ENCODE data around the gene ZNF12.
A peak's percentile ranks its signal among the peaks of the same experiment; 100 is the strongest.
"Not testable (repeated sequence)": the region's sequence is repeated elsewhere in the genome, so short reads cannot be mapped to it uniquely, and the experiment has no call there.

Gene ZNF12

DNA sequence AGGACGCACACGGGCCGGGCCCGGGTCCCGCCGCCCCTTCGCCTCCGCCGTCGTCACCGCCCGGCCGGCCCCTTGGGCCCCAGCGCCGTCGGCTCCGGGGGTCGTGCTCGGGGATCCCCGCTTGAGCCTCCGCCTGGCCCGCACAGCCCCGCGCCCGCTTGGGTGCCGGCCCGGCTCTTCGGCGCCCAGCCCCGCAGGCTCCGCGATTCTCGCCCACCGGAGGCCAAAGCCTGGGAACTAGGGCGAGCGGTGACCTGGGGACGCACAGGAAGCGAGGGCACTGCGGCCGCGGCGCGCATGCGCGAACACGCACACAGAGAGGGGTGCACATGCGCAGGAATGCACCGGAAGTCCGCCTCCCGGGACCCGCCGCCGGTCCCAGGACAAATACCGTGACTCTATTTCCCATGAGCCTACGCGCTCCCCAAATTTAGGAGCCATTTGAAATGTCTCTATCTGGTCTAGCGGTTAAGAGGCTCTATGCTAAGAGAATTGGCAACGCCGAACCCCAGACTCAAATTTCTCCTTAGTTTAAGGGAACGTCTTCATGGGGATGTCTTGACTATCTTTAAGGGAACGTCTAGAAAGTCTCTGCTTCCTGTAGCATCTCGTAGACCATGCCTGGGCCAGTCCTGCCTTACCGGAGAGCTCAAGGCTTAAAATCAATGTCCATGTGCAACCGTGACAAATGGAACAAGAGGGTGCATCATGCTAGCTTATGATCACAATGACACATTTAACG is at the start of gene ZNF12:
Gene ZNF12 (minus strand): TSS at position 282 of the 742 bp plus-strand sequence. CDS start 1,774 bp downstream, outside the sequence.
- peak within 1 kb of the TSS; percentile 69 to 98 (median 92) for H3K27ac ChIP-seq
- peak within 1 kb of the TSS; percentile 59 to 100 (median 91) for H3K4me3 ChIP-seq

DNA sequence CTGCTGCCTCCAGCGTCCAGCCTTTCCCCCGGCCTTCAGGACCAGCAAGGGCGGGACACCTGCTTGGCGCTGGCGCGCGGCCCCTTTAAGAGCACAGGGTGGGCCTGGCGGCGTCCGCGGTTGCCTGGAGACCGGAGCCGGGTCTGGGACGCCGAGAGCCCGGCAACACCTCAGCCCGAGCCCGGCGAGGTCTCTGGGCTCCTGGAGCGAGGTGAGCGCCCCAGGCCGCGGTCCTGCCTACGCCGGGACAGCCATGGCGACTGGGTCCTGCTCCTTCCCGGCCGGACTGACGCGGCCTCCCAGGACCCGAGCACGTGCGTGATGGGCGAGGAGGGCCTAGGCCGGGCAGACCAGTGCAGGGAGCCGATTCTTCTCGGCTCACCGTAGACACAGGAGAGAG is 47.2 kb upstream of the ZNF12 start, which contains the start of gene RSPH10B2:
Gene RSPH10B2 (plus strand): TSS at position 140 of the 400 bp plus-strand sequence. CDS start 3,575 bp downstream, outside the sequence.
- H3K4me3 ChIP-seq: not testable (repeated sequence)

DNA sequence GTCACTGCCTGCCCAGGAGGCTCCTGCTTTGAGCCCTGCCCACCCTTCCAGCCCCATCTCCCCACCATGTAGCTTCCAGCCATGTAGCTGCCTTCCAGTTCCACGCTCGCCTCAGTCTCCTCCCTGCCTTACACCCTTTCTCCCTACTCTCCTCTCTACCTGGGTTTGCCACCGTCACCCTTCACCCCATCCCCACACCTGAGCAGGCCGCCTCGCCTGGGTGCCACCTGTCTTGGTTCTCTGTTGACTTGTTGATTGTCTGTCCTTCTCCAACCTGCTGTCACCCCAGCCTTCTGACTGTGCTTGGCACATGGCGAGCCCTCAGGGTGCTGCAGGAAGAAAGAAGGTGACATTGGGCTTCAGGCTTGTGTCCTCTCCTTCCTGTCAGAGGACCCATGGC is 43.4 kb upstream of the ZNF12 start:
- not testable (repeated sequence) for H3K27ac ChIP-seq

More for the DNA sequence above, 47.2 kb upstream of the ZNF12 start, which contains the start of gene RSPH10B2:
- not testable (repeated sequence) for H3K27ac ChIP-seq

DNA sequence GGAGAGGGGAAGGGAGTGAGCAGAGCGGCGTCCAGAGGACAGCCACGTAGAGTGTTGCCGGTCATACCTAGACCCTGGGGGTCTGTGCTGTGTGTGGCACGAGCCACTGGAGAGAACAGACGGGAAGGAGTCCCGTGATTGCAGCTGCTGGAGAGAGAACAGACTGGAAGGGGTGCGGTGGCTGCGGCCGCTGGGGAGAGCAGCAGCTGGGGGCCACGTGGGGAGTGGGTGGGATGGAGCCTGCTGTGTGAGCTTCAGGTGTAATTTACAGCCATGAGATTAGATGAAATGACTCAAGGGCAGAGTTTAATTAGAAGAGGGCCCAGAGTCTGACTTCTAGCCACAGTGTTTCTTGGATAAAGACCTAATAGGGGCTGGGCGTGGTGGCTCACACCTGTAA is 42.6 kb upstream of the ZNF12 start:
- not testable (repeated sequence) for H3K4me3 ChIP-seq, H3K27ac ChIP-seq

More for the DNA sequence above, 43.4 kb upstream of the ZNF12 start:
- H3K4me3 ChIP-seq: not testable (repeated sequence)

DNA sequence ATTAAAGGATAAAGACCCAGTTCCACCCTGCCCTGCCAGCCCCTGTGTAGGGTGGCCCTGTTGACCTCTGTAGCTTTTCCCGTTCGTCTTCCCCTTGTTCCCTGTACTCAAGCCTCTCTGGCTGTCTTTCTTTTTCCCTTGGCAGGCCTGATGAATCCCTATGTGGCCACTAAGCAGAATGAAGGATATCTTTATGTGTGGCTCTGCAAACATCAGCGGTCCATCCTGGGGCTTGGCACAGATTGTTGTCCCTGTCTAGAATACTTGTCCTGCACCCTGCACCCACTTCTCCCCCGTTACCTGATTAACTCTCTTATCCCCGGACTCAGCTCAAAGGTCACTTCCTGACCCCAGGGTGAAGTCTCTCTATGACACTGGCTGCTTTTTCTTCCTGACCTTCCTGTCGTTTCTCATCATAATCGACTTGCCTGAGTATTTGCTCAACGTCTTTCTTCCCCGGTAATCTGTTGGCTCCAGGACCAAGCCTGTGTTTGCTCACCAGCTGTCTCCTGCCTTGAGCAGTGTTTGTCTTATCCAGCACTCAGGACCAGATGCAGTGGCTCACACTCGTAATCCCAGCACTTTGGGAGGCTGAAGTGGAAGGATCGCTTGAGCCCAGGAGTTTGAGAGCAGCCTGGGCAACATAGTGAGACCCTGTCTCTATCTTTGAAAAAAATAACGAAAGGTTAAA is 37.8 kb upstream of the ZNF12 start:
- H3K27ac ChIP-seq, H3K4me3 ChIP-seq: not testable (repeated sequence)

DNA sequence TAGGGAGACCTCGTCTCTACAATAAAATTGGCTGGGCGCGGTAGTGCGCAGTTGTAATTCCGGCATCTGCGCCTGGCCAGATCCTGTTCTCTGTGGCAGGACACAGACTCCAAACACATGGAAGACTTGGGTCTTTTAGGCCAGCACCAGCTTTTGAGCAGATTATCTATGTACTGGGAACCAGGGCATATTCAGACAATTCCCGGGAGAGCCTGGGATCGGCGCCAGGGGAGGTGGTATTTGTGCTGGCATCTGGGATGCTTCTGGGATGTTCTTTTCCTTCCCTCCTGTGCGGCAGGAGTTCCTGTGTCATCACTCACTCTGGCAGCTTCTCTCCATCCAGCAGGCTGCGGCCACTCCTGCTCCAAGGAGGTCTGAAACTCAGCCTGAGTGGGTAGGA is 31.7 kb upstream of the ZNF12 start:
- not testable (repeated sequence) for H3K4me3 ChIP-seq, H3K27ac ChIP-seq

DNA sequence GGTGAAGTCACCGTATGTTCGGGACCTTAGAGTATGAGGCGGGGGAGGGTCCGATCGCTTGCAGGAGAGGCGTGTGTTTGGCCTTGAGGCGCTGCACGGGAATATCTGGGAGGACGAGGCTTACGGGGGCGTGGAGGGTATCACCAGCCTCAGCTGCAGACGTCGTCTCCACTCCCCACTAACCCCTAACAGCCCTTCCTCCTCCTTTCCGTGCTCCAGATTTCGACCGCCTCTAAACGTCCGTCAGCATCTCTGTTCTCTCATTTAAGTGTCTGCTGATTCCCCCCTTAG is 23.5 kb upstream of the ZNF12 start:
- peak overlapping the region; percentile 47 to 97 (median 90) for H3K27ac ChIP-seq

DNA sequence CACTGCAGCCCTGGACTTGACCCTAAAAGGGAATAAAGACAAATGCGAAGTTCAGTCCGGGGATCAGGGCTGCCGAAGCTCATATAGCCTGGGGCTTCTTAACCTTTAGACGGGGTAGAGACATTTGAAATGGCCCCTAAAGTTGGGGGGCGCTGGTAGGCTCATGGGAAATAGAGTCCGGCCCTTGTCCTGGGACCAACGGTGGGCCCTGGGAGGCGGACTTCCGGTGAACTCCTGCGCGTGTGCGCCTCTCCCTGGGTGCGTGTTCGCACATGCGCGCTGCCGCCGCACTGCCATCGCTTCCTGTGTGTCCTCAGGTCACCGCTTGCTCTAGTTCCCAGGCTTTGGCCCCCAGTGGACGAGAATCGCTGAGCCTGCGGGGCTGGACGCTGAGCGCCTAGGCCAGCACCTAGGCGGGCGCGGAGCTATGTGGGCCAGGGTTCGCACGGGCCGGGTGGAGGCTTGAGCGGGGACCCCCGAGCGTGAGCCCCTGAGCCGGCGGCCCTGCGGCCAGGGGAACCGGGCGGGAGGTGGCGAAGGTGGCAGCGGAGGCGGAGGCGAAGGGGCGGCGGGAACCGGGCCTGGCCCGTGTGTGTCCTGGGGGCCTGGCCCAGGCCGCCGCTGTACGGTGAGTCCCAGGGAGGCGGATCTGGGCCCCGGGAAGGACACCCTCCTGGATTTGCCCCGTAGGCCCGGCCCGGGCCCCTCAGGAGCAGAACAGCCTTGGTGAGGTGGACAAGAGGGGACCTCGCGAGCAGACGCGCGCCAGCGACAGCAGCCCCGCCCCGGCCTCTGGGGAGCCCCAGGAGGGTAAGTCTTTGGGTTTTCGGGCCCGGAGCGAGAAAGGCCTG is 23.0 kb upstream of the ZNF12 start:
- Histone ChIP-seq H3K4me3 (peak overlapping the region; percentile 56 to 97 (median 81)), H3K27ac (peak overlapping the region; percentile 47 to 97 (median 90))

More for the DNA sequence above, 23.5 kb upstream of the ZNF12 start:
- H3K4me3 ChIP-seq: peak overlapping the region; percentile 56 to 97 (median 81)

DNA sequence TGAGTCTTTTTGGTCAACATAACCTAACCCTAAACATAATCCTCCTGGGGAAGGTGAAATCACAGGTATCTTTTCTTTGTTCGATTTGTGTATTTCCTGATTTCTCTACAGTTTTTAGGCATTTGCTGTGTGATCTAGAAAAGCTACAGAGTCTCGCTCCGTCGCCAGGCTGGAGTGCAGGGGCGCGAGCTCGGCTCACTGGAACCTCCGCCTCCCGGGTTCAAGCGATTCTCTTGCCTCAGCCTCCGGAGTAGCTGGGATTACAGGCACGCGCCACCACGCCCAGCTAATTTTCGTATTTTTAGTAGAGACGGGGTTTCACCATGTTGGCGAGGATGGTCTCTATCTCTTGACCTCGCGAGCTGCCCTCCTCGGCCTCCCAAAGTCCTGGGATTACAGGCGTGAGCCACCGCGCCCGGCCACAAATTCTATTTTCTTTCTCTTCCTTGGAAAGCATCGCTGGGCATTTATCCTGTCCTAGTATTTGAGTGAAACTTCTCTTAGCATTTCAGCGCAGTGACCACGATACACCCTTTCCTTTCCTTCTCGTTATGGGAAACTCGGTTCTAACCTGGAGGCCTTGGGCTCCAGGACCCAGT is 22.2 kb upstream of the ZNF12 start:
- Histone ChIP-seq H3K27ac (peak overlapping the region in 19 of 21 experiments; percentile 55 to 97 (median 90)), H3K4me3 (peak overlapping the region; percentile 56 to 97 (median 81))

DNA sequence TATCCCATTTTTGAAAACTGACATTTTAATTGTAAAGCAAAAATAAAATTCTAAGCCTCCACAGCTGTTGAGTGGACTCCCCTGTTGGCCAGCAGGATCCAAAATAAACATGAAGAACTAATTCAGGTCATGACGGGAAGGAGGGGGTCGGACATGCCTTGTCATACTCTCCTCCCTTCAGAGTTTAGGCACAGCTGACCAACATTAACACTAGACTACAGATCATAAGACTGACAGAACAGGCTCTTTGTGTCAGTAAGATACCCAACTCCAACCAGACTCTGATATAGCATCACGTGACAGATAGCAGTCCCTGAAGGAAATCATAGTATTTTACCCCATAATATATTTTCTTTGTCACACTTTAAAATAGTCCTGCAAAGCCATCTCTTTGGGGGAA is 20.9 kb upstream of the ZNF12 start:
- H3K4me3 ChIP-seq: no peak overlapping the region

DNA sequence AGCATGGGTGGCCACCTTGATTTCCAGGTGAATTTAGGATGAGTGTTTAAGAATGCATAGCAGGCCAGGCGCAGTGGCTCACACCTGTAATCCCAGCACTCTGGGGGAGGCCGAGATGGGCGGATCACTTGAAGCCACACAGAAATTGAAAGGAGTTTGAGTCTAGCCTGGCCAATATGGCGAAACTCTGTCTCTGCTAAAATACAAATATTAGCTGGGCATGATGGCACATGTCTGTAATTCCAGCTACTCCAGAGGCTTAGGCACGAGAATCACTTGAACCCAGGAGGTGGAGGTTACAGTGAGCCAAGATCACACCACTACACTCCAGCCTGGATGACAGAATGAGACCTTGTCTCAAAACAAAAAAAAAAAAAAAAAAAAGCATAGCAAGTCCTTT is 19.6 kb upstream of the ZNF12 start:
- not testable (repeated sequence) for H3K4me3 ChIP-seq, H3K27ac ChIP-seq

More for the DNA sequence above, 20.9 kb upstream of the ZNF12 start:
- H3K27ac ChIP-seq: no peak overlapping the region

DNA sequence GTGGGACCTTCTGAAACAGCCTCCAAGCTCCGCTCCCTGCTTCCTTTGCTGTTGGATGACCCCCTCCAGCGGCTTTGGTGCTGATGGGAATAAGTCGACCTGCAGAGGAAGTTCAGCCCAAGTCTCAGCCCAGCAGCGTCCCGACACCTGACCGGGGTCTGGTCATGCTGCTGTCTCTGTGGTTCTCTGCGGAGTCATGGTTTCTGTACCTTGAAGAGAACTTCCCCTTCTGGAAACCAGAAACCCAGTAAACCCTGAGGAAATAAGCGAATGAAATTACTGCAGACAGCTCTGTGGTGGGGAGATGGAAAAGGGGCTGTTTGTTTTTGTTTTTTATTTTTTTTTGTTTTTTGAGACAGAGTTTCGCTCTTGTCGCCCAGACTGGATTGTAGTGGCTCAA is 18.3 kb upstream of the ZNF12 start:
- no peak overlapping the region for H3K27ac ChIP-seq

DNA sequence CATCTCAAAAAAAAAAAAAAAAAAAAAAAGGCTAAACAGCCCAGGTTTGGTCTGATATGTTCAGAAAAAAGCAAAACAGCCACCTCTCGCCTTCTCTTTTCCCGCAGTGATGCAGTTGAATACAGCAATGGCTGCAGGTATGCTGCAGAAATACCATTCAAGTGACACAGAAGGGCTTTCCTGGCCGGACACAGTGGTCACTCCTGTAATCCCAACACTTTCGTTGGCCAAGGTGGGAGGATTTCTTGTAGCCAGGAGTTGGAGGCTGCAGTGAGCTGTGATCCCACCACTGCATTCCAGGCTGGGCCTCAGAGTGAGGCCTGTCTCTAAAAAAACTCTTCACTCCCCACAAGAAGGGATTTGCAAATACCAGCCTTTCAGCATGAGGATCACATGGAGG is 17.6 kb upstream of the ZNF12 start:
- H3K4me3 ChIP-seq, H3K27ac ChIP-seq: not testable (repeated sequence)

More for the DNA sequence above, 18.3 kb upstream of the ZNF12 start:
- no peak overlapping the region for H3K4me3 ChIP-seq

DNA sequence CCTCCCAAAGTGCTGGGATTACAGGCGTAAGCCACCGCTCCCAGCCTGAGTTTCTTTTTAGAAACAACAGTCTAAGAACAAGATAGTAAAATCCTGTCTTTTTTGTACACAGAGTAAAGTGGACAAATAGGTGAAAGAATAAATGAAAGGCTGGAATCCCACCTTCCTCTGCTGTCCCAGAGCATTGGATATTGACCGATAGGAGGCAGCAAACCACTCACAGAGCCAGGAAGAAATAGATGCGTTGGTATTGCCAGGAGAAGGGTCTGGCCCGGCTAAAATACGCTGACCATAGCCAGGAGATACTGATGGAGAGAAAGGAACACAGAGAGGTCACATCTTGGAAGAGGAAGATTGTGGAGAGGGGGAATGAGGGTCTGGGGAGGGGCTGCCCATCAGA is 11.4 kb upstream of the ZNF12 start:
- Histone ChIP-seq H3K27ac (no peak overlapping the region), H3K4me3 (no peak overlapping the region)

DNA sequence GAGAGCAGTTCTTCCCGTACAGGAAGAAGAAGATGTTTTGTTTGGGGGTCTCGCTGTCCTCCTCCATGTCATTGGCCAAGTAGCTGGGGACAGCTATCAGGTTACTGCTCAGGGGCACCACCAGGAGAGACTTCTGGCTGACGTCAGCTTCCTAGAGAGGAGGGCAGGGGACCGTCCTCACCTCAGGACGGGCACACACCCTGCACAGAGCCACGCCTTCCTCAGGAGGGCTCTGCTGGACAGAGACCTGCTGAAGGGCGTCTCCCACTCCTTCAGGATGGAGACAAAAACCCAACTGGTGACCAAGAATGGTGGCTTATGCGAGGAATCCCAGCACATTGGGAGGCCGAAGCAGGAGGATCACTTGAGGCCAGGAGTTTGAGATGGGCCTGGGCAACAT is 9.2 kb upstream of the ZNF12 start:
- H3K4me3 ChIP-seq, H3K27ac ChIP-seq: not testable (repeated sequence)

DNA sequence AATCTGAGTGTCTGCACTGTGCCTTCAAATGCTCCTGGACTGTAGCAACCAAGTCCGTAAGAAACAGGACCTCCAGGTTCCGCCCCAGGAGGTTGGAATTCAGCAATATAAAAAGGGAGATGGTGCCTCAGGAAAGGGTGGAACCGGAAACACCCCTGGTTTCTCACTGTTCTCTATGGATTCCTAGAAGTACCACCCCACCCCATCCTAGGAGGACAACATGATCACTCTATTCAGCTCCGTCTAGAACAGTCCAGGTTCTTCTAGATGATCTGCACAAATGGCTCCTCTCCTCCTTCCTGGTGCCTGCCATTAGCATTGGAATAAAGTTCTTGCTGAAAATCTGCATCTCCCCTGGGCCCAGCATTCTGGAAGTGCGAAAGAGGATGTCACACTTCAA is 7.6 kb upstream of the ZNF12 start:
- no peak overlapping the region for H3K27ac ChIP-seq
- H3K4me3 ChIP-seq: no peak overlapping the region

DNA sequence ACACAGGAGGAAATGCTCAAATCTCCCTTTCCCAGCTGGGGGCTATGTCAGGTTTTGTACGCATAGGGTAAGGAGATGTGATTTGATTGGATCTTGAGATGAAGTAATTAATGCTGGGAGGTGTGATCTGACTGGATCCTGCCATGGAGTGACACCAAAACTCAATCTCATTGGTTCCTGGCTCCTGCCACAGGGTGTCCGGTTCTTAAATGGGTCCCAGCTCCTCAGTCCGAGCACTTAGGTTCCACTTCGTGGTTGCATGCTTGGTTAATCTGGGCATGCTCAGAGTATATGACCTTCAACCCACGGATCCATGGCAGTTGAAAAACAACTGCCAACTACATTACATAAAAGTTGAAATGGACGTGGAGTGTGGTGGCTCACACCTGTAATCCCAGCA is 3.1 kb upstream of the ZNF12 start:
- H3K27ac ChIP-seq: no peak overlapping the region
- H3K4me3 ChIP-seq: no peak overlapping the region

DNA sequence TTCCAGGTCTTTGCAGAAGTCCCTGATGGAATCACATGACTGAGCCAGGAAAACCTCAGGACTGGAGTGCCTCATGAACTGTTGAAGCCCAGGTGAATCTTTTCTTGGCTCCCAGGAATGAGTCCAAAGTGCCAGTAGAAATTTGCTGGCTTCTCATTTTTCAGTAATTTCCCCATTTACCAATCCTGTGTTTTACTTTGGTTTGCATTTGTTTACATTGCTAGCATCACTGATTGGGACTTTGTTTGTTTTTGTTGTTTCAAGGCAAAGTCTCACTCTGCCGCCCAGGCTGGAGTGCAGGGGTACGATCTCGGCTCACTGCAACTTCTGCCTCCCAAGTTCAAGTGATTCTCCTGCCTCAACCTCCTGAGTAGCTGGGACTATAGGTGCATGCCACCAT is 1.6 kb upstream of the ZNF12 start:
- H3K4me3 ChIP-seq: no peak overlapping the region
- H3K27ac ChIP-seq: no peak overlapping the region

DNA sequence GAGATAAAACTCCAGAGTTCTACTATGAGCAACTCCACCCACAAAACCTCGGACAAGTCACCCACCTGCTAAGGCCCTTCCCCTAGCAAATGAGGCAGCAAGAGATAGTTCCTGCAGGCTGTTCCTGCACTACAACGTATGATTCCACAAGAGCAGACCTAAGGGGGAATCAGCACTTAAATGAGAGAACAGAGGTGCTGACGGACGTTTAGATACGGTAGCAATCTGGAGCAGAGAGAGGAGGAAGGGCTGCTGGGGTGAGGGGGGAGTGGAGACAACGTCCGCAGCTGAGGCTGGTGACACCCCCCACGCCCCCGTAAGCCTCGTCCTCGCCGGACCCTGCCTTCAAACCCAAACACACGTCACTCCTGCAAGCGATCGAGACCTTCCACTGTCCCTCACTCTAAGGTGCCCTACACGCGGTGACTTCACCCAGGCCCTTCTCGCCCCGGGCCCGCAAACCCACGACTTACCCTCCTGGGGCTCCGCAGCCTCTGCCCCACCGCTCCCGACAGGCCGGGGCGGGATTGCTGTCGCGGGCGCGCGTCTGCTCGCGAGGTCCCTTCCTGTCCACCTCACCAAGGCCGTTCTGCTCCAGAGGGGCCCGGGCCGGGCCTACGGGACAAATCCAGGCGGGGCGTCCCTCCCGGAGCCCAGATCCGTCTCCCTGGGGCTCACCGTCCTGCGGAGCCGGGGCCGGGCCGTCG is 635 bp downstream of the ZNF12 start:
- peak overlapping the region; percentile 69 to 98 (median 92) for H3K27ac ChIP-seq

More for the DNA sequence above, 635 bp downstream of the ZNF12 start:
- peak overlapping the region; percentile 59 to 100 (median 91) for H3K4me3 ChIP-seq
